Upper lobe of left lung (tissue), 6 donors: ENCODE results near the gene PTPN1. TPM values are rescaled to one million over a fixed set of nuclear protein-coding genes. Genes with fewer than 3 reads are reported as not detected.
"Not testable (repeated sequence)": the region's sequence is repeated elsewhere in the genome, so short reads cannot be mapped to it uniquely, and the experiment has no call there.

Experiments used
- ATAC-seq, 2 donors: fragments of 200-7000 bp; cut with Tn5 transposase; one replicate each; pipeline ENCODE4 v1.9.1; 2022; ENCODE audit warnings: mild to moderate bottlenecking in 2 of 2, moderate library complexity in 2 of 2; ENCODE audit not compliant: low FRiP score in 2 of 2
- DNase-seq, 2 donors: peaks; one replicate each; pipeline ENCODE4 v3.0.0-alpha.2; 2019 to 2020
- H3K27ac ChIP-seq, 4 donors: fragments of 200-600 bp; sonication (generic); one replicate each; pipeline ENCODE4 v1.5.1; 2016 to 2019
- H3K27me3 ChIP-seq, 4 donors: fragments of 200-600 bp; sonication (generic); one replicate each; pipeline ENCODE4 v1.5.1; 2017 to 2019
- H3K36me3 ChIP-seq, 4 donors: fragments of 200-600 bp; sonication (generic); one replicate each; pipeline ENCODE4 v1.5.1; 2016 to 2019
- H3K4me1 ChIP-seq, 4 donors: fragments of 200-600 bp; sonication (generic); one replicate each; pipeline ENCODE4 v1.5.1; 2018 to 2019
- H3K4me3 ChIP-seq, 4 donors: fragments of 200-600 bp; sonication (generic); one replicate each; pipeline ENCODE4 v1.5.1; 2017 to 2019; ENCODE audit warnings: mild to moderate bottlenecking in 2 of 4, moderate library complexity in 1 of 4
- H3K9me3 ChIP-seq, 4 donors: fragments of 200-600 bp; sonication (generic); one replicate each; pipeline ENCODE4 v1.5.1; 2018 to 2019
- EP300 ChIP-seq, 4 donors: sonication (generic); formaldehyde crosslinking; IDR thresholded peaks; one replicate each; pipeline ENCODE4 v1.5.1; 2017; ENCODE audit warnings: antibody characterized with exemption in 4 of 4, control low read depth in 2 of 4
- POLR2A ChIP-seq, 4 donors: fragments of 450-650 bp; IDR thresholded peaks; one replicate each; pipeline ENCODE4 v1.5.1; 2016 to 2017; ENCODE audit warnings: antibody characterized with exemption in 4 of 4, mild to moderate bottlenecking in 2 of 4
- POLR2AphosphoS5 ChIP-seq, 2 donors: sonication (generic); formaldehyde crosslinking; IDR thresholded peaks; one replicate each; pipeline ENCODE4 v1.5.1; 2017; ENCODE audit warnings: antibody characterized with exemption in 2 of 2
- WGBS, 2 donors: methylation state at CpG; one replicate each; pipeline ENCODE4 v1.1.5; 2017 to 2018; 5-methylcytosine and 5-hydroxymethylcytosine counted together
- total RNA-seq, 6 donors: library from RNA; depleted of rRNA in 4 of 6; stranded (reverse); fragments of >200 nt in 4 of 6; gene quantifications; one replicate each; pipeline versions ENCODE4 v1.1.0 to v1.2.1, GENCODE V29; 2016 to 2021
- TF ChIP-seq, protein P1 (sequence below), 6 experiments: fragments of 450-650 bp in 4 of 6; fragments of 200-600 bp in 2 of 6; sonication (generic) in 2 of 6; IDR thresholded peaks; one replicate each; pipeline ENCODE4 v1.5.1; 2016 to 2019; ENCODE audit warnings: antibody characterized with exemption in 6 of 6
- donor health status: DM: no; HTN: no; CAD: no; lungs with moderate emphysema.
- donor health status: DM: no; HTN: yes; CAD: no; lungs with severe emphysema.

PTPN1 gene
- total RNA-seq, 6 donors from 2014 or later, result 75.1 to 137 (median 96.1) TPM

DNA sequence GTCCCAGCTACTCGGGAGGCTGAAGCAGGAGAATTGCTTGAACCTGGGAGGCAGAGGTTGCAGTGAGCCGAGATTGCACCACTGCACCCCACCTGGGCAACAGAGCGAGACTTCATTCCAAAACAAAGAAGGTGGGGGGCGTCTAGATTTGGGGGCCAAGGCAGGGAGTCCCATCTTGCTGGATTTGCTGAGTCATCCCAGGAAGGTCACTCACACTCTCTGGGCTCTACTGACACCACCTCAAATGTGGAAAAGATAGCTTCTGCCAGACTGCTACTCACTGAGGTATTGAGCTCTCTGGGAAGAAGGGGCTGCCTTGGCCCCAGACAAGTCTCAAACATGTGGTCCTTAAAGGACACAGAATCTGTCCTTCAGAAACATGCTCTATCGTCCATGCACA lies 106.8 kb downstream of the PTPN1 start:
- no peak for TF ChIP-seq POLR2A (IDR thresholded peaks at IDR 0.05)
- TF ChIP-seq, protein P1, sequence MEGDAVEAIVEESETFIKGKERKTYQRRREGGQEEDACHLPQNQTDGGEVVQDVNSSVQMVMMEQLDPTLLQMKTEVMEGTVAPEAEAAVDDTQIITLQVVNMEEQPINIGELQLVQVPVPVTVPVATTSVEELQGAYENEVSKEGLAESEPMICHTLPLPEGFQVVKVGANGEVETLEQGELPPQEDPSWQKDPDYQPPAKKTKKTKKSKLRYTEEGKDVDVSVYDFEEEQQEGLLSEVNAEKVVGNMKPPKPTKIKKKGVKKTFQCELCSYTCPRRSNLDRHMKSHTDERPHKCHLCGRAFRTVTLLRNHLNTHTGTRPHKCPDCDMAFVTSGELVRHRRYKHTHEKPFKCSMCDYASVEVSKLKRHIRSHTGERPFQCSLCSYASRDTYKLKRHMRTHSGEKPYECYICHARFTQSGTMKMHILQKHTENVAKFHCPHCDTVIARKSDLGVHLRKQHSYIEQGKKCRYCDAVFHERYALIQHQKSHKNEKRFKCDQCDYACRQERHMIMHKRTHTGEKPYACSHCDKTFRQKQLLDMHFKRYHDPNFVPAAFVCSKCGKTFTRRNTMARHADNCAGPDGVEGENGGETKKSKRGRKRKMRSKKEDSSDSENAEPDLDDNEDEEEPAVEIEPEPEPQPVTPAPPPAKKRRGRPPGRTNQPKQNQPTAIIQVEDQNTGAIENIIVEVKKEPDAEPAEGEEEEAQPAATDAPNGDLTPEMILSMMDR (IDR thresholded peaks at IDR 0.05), result no peak
- no peak for TF ChIP-seq EP300 (IDR thresholded peaks at IDR 0.05)
- TF ChIP-seq POLR2AphosphoS5 (IDR thresholded peaks at IDR 0.05), result no peak
- Histone ChIP-seq H3K36me3 (no peaks in the 10 kb centered on the region), H3K4me3 (no peak overlapping the region), H3K27ac (no peak overlapping the region), H3K27me3 (no peaks in the 10 kb centered on the region), H3K4me1 (peaks cover 0 to 5% (median 0%) of the 10 kb centered on the region in 4 donors), H3K9me3 (peaks cover 5 to 7% (median 6%) of the 10 kb centered on the region in 4 donors)
- no peak for ATAC-seq
- 91 to 94% methylated on average over 5 of the region's 5 CpGs for WGBS, 2 donors
- DNase-seq, result no peak

DNA sequence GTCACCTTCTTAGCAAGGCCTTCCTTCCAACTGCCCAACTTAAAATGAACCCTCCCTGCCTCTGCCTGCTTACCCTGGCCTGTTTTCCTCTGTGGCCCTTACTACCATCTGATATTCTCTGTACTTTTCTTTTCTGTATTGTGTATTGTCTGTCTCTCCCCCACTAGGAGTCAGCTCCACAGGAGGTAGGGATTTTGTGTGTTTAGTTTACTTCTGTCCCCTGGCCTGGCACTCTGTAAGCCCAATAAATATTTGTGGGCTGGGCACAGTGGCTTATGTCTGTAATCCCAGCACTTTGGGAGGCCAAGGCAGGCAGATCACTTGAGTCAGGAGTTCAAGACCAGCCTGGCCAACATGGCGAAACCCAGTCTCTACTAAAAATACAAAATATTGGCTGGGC lies 108.4 kb downstream of the PTPN1 start:
- H3K4me3 ChIP-seq, result no peak overlapping the region
- H3K27ac ChIP-seq, result no peak overlapping the region
- no peaks in the 10 kb centered on the region for H3K27me3 ChIP-seq
- H3K36me3 ChIP-seq, result no peaks in the 10 kb centered on the region
- H3K4me1 ChIP-seq, result peaks cover 0 to 5% (median 0%) of the 10 kb centered on the region in 4 donors
- peaks cover 5 to 7% (median 6%) of the 10 kb centered on the region in 4 donors for H3K9me3 ChIP-seq
- ATAC-seq, result no peak
- 83 to 100% methylated on average over 1 of the region's 1 CpG for WGBS, 2 donors
- TF ChIP-seq, protein P1 (IDR thresholded peaks at IDR 0.05), result no peak
- DNase-seq, result no peak

DNA sequence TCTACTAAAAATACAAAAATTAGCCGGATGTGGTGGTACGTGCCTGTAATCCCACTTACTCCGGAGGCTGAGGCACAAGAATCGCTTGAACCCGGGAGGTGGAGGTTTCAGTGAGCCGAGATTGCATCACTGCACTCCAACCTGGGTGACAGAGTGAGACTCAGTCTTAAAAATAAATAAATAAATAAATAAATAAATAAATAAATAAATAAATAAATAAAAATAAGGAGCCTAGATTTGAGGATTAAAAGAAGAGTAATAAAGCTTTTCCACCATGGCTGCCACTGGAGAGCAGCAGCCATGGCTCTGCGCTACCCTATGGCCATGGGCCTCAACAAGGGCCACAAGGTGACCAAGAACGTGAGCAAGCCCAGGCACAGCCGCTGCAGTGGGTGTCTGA lies 110.3 kb downstream of the PTPN1 start:
- not testable (repeated sequence) for ATAC-seq, H3K4me1 ChIP-seq, H3K36me3 ChIP-seq, H3K27me3 ChIP-seq, H3K27ac ChIP-seq, DNase-seq, H3K9me3 ChIP-seq, H3K4me3 ChIP-seq
- 93% methylated on average over 9 of the region's 9 CpGs for WGBS, 2 donors

DNA sequence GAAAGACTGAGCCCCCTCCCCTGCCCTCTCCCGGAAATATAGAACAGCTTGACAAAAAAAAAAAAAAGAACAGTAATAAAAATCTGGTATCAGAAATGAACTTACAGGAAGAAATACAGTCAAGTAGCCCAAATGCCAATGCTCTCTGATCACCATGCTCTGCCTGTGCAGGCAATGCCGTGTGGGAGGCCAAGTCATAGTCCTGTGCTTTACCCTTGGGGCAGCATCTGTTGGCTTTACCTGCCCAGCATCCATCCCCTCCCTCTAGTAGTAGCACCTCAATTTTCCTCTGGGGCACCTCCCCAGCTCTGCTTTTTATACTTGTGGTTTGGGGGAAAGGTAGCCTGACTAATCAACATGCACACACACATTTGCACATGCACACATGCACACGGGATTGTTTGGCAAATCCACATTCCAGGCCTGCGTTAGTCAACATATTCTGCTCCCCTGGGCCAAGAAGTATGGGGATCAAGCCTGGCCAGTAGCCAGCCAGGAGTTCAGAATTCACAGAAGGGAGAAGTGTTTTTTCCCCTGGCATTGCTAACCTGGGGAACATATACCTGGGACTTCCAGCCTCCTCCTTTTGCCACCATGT lies 111.0 kb downstream of the PTPN1 start:
- 79 to 84% methylated on average over 4 of the region's 4 CpGs for WGBS, 2 donors
- Histone ChIP-seq H3K4me1 (no peaks in the 10 kb centered on the region), H3K36me3 (no peaks in the 10 kb centered on the region), H3K9me3 (peaks cover 5 to 7% (median 6%) of the 10 kb centered on the region in 4 donors), H3K27ac (no peak overlapping the region), H3K4me3 (no peak overlapping the region), H3K27me3 (no peaks in the 10 kb centered on the region)
- no peak for DNase-seq
- TF ChIP-seq POLR2AphosphoS5 (IDR thresholded peaks at IDR 0.05) (no peak), EP300 (IDR thresholded peaks at IDR 0.05) (no peak), POLR2A (IDR thresholded peaks at IDR 0.05) (no peak)
- TF ChIP-seq, protein P1 (IDR thresholded peaks at IDR 0.05), result no peak
- no peak for ATAC-seq

DNA sequence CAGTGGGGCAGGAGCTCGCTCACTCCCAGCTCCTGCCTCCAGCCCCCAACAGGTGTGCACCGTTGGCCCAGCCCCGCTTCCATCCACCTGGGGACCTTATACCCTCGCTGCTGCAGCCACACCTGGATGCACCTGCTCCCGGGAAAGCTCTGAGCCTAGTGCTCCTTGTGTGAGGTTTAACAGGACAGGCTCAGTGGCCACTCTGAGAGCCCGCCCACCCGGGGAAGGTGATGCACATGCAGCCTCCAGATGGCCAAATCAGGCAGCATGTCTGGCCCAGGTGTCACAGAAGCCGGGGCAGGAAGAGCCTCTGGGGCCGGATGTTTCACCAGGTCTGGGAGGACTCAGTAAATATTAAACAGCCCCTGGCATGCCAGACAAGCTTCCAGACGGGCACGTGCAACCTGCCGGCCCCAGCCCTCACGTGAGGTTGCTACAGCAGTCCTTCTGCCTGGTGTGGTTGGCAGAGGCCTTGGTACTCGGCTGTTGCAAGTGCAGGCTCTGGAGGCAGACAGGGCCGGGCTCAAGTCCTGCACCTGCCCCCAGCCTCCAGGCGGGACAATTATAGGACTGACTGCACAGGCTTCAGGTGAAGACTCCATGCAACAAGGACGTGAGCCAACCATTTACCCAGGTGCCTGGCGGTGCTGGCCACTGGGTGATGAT lies 114.3 kb downstream of the PTPN1 start:
- peak; percentile 9 to 70 for ATAC-seq

More for the DNA sequence above, 114.3 kb downstream of the PTPN1 start:
- TF ChIP-seq POLR2AphosphoS5 (IDR thresholded peaks at IDR 0.05) (no peak), EP300 (IDR thresholded peaks at IDR 0.05) (no peak), POLR2A (IDR thresholded peaks at IDR 0.05) (no peak)
- TF ChIP-seq, protein P1 (IDR thresholded peaks at IDR 0.05), result no peak
- Histone ChIP-seq H3K36me3 (no peaks in the 10 kb centered on the region), H3K27me3 (no peaks in the 10 kb centered on the region), H3K27ac (no peak overlapping the region), H3K9me3 (peaks cover 5 to 7% (median 6%) of the 10 kb centered on the region in 4 donors), H3K4me3 (no peak overlapping the region), H3K4me1 (no peaks in the 10 kb centered on the region)
- WGBS, 2 donors, result 64 to 70% methylated on average over 3 to 13 of the region's 18 CpGs
- peak; percentile 80 to 85 for DNase-seq
